Inflammatory macrophage (primary cell): Measurements from ENCODE around the gene NDOR1.

Experiments
- DNase-seq, 2 donors: peaks; one replicate each; pipeline ENCODE4 v3.0.0-alpha.2; 2020 to 2022

NDOR1 gene

DNA sequence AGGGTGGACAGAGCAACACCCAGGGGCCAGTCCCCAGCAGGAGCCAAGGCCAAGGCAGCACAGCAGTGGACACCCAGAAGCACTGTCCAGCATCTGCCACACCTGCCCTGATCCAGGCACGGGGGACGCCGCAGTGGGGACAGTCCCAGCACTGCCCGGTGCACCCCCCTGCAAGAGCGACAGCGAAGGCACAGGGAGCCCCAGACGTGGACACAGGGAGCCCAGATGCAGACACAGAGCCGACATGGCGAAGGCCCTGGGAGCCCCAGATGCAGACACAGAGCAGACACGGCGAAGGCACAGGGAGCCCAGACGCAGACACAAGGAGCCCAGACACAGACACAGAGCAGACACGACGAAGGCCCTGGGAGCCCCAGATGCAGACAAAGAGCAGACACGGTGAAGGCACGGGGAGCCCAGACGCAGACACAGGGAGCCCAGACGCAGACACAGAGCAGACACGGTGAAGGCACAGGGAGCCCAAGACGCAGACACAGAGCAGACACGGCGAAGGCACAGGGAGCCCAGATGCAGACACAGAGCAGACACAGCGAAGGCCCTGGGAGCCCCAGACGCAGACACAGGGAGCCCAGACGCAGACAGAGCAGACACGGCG is 21.4 kb upstream of the NDOR1 start:
- DNase-seq = no peak

DNA sequence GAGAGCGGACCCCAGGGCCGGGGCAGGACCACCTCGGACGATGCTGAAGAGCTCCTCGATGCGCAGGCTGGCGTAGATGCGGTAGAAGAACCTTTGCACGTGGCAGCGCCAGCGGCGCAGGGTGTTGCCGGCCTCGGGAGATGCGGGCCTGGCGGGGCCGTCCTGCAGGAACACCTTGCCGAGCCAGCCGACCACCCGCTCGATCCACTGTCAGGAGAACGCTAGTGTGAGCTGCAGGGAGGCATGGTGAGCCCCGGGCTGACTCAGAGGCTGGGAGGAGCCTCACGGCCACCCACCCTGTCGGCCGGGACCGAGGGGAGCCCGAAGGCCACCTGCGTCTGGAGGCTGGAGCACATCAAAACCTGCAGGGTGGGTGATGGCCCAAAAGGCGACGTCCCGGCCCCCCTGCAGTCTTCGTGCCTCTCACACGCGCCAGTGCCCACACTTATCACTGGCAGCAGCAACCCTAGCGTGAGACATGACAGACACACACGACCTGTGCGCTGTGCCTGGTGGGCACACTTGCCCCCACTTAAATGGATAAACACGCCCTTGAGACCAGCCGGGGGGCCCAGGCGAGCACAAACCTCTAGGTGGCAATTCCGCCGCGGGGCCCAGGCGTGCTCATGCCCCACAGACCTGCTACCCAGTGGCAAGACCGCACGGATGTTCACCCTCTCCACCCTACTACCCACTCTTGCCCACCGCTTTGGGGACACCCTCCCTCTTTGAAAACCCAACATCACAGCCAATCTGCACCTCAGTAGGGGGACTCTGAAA is 20.4 kb upstream of the NDOR1 start:
- no peak for DNase-seq

DNA sequence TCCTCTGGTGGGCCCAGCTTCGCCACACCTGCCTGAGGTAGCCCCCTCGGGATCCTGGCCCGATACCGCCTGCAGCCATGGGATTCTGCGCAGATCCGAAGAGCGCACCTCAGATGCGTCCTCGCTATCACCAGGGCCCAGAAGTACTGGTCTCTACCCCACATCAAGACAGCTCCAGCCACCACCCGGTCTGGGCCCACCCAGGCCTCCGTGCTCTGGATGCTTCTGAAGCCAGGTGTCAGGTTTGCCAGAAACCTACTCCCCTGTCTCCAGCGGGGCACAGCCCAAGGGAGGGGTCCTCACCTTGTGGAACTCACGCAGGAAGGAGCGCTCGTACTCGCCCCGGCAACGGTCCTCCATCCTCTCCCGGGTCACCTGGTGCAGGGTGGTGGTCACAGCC is 19.6 kb upstream of the NDOR1 start:
- no peak for DNase-seq

DNA sequence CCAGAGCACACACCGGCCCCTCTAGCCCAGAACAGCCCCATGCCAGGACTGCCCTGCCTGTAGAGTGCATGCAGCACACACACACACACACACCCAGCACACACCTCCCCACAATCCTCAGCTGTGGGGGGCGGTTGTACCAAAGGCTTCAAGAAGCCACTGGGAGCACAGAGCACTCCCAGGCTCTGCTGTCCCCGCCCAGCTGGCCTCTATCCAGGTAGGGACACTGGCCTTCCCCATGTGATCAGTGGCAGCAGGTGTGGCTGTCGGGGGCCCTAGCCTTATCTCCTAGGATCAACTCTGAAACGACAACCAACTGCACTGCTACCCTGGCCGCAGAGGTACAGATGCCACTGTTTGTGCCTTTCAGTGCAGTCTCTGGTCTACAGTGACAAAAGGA is 19.1 kb upstream of the NDOR1 start:
- DNase-seq = no peak

DNA sequence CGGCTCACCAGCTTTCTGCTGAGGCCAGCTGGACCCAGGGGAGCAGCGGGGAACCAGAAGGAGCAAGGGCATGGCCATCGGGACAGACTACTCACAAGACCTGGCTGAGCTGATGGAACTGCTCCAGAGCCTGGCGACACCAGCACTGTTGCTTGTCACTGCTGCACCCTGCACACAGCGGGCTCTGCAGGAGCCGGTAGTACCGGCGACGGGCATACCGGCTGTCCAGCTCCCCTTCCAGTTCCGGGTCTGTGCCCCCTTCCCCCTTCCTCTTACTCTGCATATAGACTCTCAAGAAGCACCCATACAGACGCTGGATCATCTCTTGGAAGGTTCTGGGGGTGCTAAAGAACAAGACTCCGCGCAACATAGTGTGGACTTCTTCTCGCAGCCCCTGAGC is 18.1 kb upstream of the NDOR1 start:
- DNase-seq = no peak

DNA sequence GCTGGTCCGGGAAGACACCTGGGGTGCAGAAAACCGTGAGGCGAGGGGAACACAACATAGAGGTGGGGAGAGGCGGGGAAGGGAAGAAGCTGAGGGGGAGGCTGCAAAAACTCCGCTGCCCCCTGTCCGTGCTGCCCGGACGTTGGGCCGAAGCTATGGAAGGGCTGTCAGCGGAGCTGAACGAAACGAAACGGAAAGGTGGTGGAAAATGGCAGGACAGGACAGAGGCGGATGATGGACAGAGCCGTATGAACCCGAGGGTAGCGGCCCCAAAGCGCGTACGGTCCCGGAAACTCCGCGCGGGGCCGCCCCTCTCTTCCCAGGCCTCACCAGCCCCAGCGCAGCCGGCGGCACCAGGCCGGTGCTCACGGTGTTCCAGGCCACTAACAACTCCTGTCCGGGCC is 17.4 kb upstream of the NDOR1 start:
- no peak for DNase-seq

DNA sequence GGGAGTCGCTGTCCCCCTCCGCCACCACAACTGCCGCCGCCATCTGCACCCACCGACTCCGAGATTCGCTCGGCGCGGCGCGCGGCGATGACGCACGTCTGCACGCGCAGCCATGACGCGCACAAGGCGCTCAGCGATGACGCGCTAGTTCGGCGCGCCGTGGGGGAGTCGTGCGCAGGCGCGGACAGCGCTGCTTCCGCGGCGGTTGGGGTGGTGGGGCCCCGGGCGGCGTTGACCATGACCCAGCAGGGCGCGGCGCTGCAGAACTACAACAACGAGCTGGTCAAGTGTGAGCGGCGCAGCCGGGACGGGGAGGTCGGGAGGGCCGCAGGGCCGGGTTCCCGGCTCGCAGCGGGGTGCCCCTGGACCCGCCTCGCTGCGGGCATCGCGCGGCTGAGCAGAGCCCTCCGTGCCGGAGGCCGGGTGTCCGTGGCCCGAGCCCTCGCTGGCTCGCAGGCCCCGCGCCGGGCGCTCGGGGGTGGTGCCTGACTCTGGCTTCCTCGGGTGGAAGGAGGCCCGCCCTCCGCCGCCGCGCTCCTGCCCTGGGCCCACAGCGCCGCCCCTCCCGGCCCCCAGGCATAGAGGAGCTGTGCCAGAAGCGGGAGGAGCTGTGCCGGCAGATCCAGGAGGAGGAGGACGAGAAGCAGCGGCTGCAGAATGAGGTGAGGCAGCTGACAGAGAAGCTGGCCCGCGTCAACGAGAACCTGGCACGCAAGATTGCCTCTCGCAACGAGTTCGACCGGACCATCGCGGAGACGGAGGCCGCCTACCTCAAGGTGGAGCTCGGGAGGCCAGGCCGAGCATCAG is 16.8 kb upstream of the NDOR1 start, which contains the start of the genes ANAPC2 and SSNA1:
Gene ANAPC2 (minus strand): TSS at position 71 of the 807 bp plus-strand sequence. CDS start 28 bp downstream, at position 43.
Gene SSNA1 (plus strand): TSS at position 187 of the 807 bp plus-strand sequence. CDS start 51 bp downstream, at position 238.
- peak; percentile 94 to 96 for DNase-seq

DNA sequence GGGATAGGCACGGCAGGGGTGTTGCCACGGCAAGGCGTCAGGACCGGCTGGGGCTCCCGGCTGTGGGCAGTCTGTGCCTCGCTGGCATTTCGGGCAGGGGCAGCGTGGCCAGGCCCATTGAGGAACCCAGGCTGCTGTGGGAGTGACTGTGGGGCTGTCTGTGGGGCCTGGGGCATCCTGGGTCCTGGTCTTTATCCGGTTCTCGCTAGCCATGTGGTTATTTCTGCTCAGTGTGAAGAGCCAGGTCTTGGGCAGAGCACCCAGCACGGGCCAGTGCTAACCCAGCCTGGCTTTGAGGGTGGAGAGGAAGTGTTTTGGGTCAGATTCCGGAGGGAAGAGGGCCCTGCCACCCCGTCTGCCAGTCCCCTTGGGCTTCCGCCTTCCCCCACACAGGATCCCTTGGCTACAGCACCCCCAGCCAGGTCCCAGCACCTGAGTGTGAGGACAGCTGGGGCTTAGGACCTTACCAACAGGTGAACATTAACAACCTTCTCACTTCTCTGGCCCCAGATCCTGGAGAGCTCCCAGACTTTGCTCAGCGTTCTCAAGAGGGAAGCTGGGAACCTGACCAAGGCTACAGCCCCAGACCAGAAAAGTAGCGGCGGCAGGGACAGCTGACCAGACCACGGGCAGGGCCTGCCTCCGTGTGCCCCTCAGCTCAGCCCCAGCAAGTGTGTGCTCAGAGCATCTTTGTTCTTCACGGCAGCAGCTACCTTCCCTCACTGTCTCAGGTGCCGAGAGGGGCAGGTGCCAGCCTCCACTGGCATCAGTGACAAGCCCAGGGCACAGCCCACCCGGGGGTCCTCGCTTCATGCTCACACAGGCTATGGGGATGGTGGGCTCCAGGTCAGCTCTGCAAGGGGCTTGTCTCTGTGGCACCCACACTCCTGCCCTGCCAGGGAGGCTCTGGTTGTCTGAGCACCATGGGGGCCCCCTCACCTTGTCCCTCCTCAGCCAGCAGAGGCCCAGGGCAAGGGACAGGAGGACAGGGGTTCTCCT is 15.9 kb upstream of the NDOR1 start:
- DNase-seq = no peak

DNA sequence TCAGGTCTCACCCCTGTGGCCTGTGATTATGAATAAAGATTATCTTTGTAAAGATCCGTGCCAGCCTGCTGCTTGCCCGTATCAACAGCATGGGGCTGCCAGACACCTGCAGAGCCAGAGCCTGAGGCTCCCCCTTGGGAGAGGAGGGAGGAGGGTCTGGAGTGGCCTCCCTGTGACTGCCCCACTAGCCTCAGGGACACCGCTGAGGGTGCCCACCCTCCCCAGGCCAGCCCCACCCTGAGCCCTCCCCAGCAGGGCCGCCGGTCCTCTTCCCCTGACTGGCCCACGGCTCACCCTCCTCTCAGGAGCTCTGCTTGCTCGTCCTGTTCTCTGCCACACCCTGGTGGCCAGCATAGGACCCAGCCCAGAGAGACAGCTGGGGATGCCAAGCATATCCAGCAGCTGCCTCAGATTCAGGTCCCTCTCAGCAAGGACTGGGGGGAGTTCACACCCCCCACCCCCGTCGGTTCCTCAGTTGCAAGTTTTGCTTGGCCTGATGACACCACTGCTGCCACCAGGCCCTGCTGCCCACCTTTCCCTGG is 15.1 kb upstream of the NDOR1 start:
- DNase-seq = no peak

DNA sequence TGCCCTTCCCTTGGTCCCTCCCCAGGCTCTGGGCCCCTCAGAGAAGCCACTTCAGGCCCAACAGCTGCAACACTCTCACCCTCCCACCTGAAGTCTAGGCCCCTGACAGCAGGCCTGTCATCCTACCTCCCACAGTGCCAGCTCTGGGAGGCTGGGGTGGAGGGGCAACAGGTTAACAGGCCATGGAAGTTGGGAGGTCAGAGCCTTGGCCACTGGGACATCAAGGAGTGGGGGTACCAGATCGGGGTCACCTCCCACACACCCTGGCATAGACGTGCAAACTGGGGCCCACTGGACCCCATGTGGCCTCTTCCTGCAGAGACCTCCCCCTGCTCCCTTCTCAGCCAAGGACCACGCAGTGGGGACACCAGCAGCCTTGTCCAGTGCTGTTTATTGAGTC is 14.3 kb upstream of the NDOR1 start:
- DNase-seq = no peak

DNA sequence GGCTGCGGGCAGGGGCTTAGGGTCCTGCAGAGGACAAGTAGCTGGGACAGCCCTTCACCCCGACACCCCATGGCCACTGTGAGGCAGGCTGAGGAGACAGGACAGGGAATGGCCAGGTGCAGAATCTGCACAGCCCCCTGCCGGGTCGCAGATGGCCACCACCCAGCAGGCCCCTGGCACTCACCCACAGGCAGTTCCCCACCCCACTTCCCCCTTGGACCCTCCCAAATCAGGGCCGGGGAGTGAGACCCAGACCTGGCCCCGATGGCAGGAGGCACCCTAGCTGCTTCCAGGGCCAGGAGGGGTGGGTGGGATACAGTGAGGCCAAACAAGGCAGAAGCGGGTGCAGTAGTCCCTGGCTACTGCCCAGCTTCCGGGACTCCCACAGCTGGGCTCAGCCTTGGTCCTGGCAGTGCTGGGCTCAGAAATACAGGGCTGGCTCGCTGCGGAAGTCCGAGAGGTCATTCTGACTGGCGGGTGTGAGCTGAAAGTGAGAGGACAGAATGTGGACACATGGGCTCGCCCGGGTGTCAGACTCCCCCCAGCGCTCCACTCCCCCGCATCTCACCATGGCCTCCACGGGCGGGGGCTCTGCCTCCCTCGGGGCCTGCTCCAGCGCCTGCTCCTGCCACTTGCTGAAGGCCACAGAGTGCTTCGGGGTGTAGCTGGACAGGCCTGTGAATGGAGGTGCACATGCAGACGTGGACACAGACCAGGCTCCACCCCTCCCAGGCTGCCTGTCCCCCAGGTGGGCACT is 13.6 kb upstream of the NDOR1 start:
- no peak for DNase-seq

DNA sequence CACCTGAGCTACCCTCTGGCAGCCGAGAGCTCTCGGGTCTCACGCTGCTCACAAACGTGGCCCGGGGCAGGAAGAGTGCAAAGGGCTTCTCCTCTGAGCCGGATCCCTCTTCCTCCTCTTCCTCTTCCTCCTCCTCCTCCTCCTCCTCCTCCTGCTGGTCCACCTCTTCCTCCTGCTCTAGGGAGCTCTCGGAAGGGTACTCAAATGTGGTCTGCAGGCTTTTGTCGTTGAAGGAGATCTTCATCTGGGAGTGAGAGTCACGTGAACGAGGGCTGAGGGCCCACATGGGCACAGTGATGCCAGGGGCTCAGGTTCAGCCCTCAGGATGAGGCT is 13.1 kb upstream of the NDOR1 start:
- no peak for DNase-seq

DNA sequence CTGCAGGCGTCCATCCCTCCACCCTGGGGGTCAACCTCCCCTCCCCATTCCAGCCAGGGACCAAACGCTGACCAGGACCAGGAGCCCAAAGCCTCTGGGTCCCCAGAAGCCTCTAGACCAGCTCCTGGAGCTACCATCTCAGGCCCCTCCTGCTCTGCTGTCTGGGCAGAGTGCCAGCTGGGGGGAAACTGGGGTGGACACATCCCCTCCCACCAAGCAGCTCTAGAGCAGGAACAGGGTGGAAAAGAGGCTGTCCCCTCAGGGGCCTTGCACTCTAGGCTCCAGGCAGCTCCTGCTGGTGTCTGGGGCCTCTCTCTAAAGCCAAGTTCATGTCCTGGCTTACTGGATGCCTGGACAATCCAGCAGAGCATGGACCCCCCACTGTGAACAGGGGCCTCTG is 12.6 kb upstream of the NDOR1 start:
- no peak for DNase-seq

DNA sequence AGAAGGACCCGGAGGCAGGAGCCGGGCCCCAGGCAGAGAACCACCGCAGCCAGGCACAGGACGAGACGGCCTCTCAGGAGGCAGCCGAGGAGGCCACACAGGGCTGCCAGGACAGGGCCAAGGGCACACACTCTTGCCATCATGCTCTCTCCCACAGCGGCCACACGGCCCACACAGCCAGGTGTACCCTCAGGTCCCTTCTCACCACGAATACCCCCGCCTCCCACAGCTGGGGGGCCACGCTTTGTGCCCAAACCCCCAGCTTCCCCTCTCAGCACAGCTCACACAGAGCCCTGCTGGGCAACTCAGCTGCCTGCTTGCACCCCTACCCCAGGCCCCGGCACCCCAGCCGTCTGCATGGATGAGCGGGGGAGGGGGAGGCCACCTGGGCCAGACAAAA is 11.7 kb upstream of the NDOR1 start:
- DNase-seq = no peak

DNA sequence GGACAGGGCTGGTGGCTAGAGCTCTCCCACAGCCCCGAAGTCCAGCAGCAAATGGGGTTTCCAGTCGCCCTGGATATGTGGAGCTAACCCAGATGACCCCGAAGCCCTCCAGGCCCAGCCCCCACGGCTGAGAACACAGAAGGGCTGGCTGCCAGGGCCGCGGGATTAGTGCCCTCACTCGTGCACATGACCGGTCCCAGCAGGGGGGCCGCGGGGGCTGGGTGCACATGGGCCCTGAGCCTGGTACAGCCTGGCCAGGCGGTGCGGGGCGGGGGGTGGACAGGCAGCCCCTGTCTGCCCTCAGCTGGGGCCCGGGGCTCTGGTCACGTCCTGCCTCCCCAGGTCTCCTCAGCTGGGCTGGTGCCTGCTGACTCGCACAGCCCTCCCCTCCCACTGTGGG is 11.1 kb upstream of the NDOR1 start:
- DNase-seq = no peak

DNA sequence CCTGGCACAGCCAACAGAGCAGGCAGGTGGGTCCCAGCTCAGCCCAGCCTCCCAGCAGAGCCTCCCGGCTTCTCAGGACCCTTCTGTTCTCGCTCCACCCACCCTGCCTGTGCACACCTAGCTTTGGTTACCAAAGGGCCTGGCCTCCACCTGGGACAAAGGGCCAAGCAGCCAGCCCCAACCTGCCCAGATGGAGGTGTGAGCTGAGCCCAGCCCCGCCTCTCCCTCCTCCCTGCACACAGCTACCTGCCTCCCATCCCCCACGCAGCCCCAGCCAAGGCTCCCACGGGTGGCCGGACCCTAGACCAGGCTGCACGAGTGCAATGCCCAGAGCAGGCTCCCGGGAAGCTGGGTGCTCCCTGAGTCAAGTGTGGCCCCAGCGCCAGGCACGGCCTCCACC is 10.6 kb upstream of the NDOR1 start:
- no peak for DNase-seq

DNA sequence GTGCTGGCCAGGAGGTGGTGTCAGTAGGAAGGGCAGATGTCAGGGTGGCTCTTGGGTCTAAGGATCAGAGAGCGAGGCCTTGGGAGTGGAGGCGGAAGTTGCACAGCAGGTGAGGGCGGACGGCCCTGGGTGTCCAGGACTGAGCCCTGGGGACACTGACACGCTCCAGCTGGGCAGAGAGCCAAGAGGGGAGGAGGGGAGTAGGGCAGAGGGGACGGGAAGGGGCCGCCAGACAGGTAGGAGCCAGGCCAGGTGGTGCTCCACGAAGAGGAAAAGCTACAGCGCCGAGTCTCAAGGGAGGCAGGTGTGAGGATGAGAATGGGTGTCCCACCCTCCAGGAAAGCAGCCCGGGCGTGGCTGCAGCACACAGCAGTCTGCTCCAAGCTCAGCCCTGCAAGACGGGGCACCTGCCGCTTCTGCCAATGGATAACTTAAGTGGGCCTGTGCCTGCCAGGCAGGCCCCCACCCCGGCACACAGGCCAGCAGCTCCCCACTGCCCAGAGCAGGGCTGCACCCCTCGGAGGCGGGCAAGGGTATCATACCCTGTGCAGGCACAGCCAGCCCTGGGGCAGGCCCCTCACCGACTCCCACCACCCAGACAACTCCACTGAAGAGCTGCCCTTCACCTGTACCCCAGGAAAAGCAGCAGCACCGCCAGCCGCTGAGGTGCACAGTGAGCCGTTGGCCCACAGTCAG is 9.8 kb upstream of the NDOR1 start:
- no peak for DNase-seq

DNA sequence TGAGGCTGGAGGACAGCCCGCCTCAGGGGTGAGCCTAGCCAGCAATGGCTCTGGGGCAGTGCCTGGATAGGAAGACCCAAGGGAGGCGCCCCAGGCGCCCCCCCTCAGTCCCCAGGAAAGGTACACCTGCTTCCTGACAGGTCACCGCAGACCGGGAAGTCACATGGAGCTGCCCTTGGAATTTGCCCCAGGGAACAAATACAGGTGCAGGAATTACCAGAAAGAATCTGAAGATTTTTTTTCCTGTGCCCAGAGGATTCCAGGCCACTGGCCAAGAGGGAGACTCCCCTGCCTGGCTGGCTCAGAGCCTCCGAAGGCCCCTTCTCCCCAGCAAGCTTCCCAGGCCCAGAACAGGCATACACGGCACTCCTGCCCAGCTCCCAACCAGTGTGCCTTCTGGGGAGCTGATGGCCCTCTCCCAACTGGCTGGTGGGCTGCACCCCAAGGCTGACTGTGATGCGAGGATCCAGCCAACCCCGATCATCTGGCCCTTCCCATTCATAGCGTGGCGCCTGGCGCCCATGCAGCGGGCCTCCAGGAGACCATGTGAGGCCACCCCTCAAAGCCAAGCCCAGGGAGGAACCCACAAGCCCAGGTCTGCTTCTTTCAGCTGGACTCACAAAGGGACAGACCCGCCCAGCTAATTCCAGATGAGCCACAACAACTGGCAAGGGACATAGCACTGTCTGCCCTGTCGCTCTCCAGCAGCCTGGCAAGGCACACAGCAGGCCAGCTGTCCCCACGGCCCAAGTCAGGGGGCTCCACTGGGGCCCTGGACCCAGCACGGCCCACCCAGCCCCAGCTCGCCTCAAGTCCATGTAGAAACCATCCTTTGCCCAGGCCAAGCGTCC is 7.2 kb upstream of the NDOR1 start:
- no peak for DNase-seq

DNA sequence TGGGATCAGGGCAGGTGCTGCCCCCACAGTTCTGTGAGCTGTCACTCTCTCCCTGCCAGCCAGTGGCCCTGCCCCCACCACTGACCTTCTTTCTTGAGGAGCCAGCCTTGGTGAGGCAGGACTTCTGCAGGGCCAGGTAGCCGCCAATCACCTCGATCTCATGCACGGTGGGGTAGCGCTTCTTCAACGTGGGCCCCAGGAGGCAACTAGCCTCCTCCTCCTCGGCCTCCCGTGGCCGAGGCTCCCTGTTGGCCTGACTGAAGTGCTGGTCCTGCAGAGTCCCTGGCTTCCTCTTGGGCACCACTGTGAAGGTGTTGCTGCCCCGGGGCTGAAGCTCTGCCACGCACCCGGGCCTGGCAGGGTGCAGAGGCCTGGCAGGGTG is 6.6 kb upstream of the NDOR1 start:
- DNase-seq = no peak
